Embryonic facial prominence (tissue), 1 donor: ENCODE measurements around the gene P2RX2.
"Not testable (repeated sequence)": the region's sequence is repeated elsewhere in the genome, so short reads cannot be mapped to it uniquely, and the experiment has no call there.

ENCODE experiments used
- DNase-seq: peaks from one replicate; pipeline ENCODE4 v3.0.0-alpha.2; 2016; ENCODE audit errors: extremely low spot score

The P2RX2 gene

DNA sequence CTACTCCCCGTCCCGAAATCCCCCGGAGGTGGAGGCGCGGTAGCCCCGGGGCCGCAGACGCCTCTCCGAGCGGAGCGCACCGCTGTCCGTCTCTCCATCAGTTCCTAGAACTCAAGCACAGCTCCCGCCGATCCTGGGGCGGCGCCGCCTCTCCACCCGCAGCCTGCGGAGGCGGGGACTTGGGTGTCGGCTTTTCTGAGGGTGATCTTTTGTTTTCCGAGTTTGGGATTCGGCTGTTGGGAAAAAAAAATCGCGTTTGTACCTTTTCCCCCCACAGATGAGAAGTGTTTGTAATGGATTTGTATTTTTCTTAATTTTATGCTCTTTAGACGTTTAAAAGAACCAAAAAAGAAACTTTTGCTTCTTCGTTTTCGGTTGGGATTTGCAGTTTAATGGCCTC is 34.8 kb upstream of the P2RX2 start:
- no peak for DNase-seq

GRCh38 chr12:132584429-132584828 is 34.1 kb upstream of the P2RX2 start:
- DNase-seq: no peak

GRCh38 chr12:132585177-132585576 is 33.4 kb upstream of the P2RX2 start:
- no peak for DNase-seq

GRCh38 chr12:132586929-132587328 is 31.6 kb upstream of the P2RX2 start:
- DNase-seq: no peak

DNA sequence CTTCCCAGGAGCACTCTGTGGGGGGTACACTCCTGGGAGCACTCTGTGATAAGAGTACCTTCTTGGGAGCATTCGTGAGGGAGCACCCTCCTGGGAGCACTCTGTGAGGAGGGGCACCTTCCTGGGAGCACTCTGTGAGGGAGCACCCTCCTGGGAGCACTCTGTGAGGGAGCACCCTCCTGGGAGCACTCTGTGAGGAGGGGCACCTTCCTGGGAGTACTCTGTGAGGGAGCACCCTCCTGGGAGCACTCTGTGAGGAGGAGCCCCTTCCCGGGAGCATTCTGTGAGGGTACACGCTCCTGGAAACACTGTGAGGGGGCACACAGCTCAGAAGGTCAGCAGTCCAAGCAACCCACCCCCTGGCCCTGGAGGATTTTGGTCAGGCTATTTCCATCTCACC is 30.8 kb upstream of the P2RX2 start:
- no peak for DNase-seq

DNA sequence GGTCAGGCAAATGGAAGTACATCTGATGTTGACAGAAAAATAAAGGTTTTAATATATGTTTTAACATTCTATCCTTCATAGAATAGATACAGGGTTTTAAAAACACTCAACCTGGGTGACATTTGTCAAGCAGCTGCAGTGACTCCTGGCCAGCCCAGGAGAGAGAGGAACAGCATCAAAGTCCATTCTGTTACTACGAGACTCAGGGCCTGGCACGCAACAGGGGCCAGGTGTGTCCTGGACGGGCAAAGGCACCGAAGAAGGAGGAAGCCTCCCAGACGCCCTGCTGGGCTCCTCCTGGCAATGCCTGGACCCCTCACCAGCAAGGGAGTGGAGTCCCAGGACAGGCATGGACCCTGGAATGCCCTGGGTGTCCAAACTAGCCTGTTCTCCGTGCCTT is 30.3 kb upstream of the P2RX2 start:
- no peak for DNase-seq

- no peak for DNase-seq
These were observed 29.5 kb upstream of the P2RX2 start for GRCh38 chr12:132588821-132589669.

DNA sequence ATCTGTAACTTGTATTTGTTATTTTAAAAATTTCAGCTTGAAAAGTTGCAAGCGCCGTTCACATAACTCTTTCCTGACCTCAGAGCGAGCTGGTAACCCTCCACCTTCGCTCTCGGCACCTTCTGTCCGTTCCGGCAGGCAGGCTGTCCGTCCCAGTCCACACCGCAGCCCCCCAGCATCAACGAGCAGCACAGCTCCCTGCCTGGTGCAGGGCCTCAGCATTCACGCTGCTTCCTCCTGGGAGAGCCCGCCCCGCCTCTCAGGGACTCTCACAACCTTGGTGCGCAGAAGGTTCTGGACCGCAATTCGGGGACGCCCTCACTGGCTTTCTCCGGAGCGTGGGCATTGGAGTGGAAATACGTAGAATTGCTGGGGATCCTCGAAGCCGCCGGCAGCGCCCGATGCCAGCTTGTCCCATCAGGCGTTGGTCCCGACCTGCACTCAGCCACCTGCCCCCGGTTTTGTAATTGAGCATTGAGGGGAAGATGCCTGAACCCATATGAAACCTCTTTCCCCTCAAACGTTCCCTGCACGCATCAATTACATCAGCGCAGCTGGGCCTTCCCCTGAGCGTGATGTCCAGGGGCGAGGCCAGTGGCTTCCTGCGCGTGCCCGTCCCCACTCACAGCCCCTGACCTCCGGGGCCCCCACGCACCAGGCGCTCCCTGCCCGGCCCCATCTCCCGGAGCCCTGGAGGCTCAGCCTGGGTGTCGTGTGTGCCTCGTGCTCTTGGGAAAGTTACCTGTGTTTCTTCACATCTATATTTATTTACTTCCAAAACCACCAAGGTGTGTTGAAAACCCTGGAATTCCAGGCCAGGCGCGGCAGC is 27.3 kb upstream of the P2RX2 start:
- DNase-seq: no peak

DNA sequence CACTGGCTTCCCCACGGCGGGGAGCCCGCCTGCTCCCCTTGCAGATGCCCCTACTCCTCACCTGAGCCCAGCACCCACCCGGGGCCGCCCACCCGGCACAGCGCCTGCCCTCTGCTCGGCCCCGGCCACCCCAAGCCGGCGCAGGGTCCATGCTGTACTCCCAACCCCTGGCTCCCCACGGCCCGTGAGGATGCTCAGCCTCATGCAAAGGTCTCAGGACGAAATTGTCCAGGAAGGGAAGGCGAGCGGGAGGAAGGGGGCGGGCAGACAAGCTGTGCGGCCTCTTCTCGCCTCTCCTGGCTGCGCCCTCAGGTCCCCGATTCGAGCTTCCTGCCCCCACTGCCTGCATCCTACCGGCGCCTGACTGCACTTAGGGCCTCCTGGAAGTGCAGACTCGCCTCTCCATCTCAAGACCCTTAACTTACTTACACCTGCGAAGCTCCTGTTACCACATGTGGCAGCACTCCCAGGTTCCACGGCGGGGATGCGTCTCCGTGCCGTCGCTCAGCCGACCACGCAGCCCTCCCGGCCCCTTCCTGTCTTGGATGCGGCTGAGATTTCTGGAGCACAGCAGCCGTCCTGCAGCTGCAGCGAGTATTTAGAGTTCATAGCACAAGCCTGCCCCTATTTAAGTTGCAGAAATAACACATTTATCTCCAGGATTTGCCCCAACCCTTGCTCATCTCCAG is 26.1 kb upstream of the P2RX2 start:
- no peak for DNase-seq

DNA sequence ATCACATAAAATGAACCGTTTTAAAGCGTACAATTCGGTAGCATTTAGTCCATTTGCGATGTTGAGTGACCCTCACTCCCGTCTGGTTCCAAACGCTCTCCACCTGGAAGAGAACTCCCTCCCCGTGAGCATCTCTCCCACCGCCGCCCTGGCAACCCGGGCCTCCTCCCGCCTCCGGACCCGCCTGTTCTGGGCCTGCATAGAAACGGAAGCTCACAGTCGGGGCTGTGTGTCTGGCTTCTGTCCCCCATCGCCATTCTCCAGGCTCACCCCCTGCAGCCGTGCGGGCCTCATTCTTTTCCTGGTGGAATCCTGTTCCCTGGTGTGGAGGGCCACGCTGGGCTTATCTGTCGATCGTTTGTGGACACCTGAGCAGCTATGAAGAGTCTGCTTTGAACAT is 25.5 kb upstream of the P2RX2 start:
- DNase-seq: no peak

- no peak for DNase-seq
These were observed 25.1 kb upstream of the P2RX2 start for GRCh38 chr12:132593521-132593920.

GRCh38 chr12:132593938-132594358 is 24.6 kb upstream of the P2RX2 start:
- DNase-seq: peak; percentile 64

DNA sequence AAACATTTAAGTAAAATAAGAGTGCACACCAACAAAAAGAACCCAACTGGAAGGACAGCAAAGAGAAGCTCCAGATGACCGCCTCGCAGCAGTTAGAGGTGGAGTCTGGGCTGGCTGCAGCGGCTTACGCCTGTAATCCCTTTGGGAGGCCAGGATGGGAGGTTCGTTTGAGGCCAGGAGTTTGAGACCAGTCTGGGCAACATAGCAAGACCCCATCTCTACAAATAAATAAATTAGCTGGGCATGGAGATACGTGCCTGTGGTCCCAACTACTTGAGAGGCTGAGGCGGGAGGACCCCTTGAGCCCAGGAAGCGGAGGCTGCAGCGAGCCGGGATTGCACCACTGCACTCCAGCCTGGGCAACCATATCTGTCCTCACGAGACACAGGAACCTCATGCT is 23.4 kb upstream of the P2RX2 start:
- no peak for DNase-seq

DNA sequence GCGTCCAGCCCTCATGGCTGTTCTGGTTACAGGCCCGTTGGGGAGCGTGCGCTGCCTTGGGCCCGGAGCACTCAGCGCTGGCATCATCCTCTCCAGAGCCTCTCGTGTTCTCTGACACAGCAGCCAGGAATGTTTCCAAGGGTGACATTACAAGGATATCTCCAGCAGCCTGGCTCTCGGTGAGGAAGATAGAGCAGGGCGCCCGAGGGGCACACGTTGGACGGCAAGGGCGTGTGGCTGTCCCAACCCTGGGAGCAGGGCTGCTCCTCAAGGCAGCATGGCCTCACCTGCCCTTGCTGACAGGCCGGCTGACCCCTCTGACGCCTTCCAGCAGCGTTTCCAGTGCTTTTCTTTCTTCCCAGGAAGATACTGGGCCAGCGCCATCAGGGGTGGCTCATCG is 22.6 kb upstream of the P2RX2 start:
- DNase-seq: no peak

- peak; percentile 45 for DNase-seq
These were observed 21.0 kb upstream of the P2RX2 start for GRCh38 chr12:132597333-132598316.

GRCh38 chr12:132599502-132599901 is 19.1 kb upstream of the P2RX2 start:
- DNase-seq: not testable (repeated sequence)

DNA sequence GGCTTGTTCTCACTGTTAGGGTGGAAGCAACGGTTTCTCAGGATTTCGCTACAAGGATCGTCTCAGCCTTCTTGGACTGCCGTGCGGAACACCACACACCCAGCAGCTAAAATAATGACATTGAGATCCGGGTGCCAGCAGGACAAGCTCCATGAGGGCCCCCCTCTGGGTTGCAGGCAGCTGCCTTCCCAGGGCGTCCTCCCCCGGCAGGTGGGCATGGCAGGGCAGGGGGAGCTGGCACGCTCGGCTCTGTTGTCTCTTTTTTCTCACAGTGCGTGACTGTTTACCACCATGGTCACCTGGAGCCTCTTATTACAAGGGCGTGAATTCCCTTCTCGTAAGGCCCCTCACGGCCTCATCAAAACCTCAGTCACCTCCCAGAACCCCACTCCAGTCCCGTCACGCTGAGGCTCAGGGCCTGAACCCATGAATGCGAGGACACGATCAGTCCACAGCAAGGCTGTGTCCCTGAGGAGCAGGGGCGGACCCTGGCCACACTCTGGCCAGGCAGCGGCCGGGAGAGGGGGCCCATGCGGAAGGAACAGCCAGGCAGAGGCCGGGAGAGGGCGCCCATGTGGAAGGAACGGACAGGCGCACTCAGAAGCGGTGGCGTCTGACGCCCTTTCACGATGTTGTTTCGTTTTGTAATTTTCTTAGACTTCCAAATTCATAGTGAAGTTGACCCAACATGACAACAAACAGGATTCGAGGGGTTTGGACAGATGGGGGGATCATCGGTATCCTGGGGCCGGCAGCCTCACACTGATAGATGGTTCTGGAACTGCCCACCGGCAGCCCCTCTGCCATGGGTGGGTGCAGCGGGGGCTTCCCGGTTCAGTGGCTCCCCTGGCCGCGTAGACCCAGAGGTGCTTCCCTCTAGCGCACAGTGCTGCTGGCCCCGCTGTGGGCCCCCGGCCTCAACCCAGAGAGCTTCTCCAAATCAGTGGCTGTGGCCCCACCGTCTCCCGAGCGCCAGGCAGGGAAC is 18.2 kb upstream of the P2RX2 start:
- peak; percentile 42 for DNase-seq

GRCh38 chr12:132601171-132601883 is 17.2 kb upstream of the P2RX2 start:
- DNase-seq: no peak

- DNase-seq: no peak
These were observed 15.9 kb upstream of the P2RX2 start for GRCh38 chr12:132602572-132603239.
